Coronary artery (tissue), 2 donors: ENCODE results near the gene GOLGA2.
A peak's percentile ranks its signal among the peaks of the same experiment; 100 is the strongest.

ENCODE experiments used
- DNase-seq: peaks from one replicate; pipeline ENCODE4 v3.0.0-alpha.2; 2017; ENCODE audit warnings: low spot score
- H3K27ac ChIP-seq, 2 donors: fragments of 200-600 bp; sonication (generic); one replicate each; pipeline ENCODE4 v1.5.1; 2016 to 2019
- H3K4me3 ChIP-seq: fragments of 200-600 bp; sonication (generic); 2 replicates; pipeline ENCODE4 v1.5.1; 2016; ENCODE audit warnings: mild to moderate bottlenecking, moderate library complexity
- CTCF ChIP-seq: fragments of 200-600 bp; sonication (generic); IDR thresholded peaks from one replicate; pipeline ENCODE4 v1.5.1; 2019; ENCODE audit warnings: antibody characterized with exemption

Gene GOLGA2

DNA sequence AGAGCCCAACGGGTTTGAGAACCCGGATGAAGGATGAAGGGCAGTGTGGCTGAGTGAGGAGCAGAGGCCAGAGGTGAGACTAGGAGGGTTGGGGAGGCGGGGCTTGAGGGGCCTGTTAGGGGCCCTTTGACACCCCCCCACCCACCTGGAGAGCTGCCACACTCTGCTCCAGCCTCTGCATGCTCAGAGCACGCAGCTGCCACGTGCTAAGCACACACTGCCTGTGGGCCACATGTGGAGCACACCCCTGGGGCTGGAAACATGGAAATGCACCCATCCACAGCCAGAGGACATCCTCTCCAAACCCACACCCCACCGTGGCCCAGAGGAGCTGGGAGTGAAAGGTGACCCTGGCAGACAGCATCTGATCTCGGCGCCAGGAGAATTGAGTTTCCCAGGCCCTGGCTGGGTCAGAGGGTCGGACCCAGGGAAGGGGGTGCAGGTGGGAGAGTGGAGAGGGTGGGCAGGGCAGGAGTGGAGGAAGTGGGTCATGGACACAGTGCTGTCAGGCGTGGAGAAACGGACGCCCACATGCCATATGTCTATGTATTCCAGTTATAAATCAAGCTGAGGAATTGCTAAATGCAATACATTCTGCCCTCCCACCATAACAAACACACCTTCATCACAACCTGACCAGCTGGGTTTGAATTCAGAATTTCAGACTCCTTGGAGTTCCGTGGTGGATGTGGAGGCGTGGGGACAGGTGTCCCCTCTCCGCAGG lies 66.7 kb downstream of the GOLGA2 start:
- no peak for TF ChIP-seq CTCF
- peak; percentile 67 for DNase-seq
- H3K4me3 ChIP-seq: no peak overlapping the region
- no peak overlapping the region for H3K27ac ChIP-seq

GRCh38 chr9:128208386-128208785 lies 67.4 kb downstream of the GOLGA2 start:
- TF ChIP-seq CTCF: no peak
- no peak overlapping the region for H3K27ac ChIP-seq
- no peak overlapping the region for H3K4me3 ChIP-seq
- no peak for DNase-seq

DNA sequence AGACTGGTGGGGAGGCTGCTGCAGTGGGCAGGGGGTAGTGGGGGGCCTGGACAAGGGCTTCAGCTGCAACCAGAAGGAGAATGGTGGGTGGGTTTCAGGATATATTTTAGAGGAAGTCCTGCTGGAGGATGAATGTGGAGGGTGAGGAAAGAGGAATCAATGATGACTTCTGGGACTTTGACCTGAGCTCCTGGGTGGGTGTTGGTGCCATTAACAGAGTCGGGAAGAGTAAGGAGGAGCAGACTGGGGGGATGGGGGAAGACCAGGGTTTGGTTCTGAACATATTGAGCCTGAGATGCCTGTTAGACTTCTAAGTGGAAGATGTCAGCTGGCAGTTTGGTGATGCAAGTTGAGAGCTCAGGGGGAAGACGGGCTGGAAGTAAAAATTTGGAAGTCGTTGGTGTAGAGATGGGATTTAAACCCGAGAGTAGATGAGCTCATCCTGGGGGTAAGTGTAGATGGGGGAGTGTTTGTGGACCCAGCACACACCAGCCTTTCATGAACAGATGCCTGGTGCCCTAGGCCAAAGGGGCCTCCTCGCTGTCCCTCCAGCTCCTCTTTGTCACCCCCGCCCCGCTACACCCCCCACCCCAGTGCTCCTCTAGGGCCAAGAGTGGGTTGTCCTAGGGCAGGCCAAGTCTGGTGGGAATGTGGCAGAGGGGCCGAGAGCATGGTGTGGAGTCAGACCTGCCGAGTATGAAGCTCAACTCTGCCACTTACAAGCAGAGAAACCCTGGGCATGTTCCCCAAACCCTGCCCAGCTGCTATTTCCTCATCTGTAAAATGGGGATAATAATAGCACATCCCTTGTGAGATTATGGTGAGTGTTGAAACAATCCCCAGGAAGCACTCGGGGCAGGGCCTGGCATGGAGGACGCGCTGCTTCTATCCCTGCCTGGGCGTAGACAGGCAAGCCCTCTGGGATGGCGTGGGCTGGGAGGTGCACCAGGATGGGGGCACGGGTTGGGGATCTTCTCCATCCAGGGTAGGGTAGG lies 68.6 kb downstream of the GOLGA2 start:
- Histone ChIP-seq H3K4me3 (no peak overlapping the region), H3K27ac (peak overlapping the region in 1 of 2 donors; percentile 38)
- DNase-seq: peak; percentile 71
- no peak for TF ChIP-seq CTCF

GRCh38 chr9:128206484-128206883 lies 69.3 kb downstream of the GOLGA2 start:
- no peak overlapping the region for H3K4me3 ChIP-seq
- H3K27ac ChIP-seq: no peak overlapping the region
- no peak for TF ChIP-seq CTCF
- DNase-seq: no peak
